Omental fat pad (tissue), 4 donors: ENCODE measurements around the gene DYDC1. TPM values are rescaled to one million over a fixed set of nuclear protein-coding genes. Genes with fewer than 3 reads are reported as not detected.

Source experiments
- ATAC-seq: fragments of 150-250 bp; one replicate; pipeline ENCODE4 v1.9.1; 2016; ENCODE audit warnings: mild to moderate bottlenecking, moderate library complexity; ENCODE audit not compliant: low FRiP score
- DNase-seq: peaks from one replicate; pipeline ENCODE4 v3.0.0-alpha.2; 2019; ENCODE audit warnings: low spot score
- total RNA-seq, 4 donors: library from RNA; depleted of rRNA; stranded (reverse); fragments of >200 nt; gene quantifications; one replicate each; pipeline ENCODE4 v1.1.0, GENCODE V29; 2016
- TF ChIP-seq, protein P1 (sequence below), 3 donors: fragments of 450-650 bp; IDR thresholded peaks; one replicate each; pipeline ENCODE4 v1.5.1; 2016 to 2017; ENCODE audit warnings: antibody characterized with exemption in 3 of 3, mild to moderate bottlenecking in 3 of 3, moderate library complexity in 2 of 3

DYDC1 gene
- total RNA-seq, 4 donors from 2014 or later: not detected

DNA sequence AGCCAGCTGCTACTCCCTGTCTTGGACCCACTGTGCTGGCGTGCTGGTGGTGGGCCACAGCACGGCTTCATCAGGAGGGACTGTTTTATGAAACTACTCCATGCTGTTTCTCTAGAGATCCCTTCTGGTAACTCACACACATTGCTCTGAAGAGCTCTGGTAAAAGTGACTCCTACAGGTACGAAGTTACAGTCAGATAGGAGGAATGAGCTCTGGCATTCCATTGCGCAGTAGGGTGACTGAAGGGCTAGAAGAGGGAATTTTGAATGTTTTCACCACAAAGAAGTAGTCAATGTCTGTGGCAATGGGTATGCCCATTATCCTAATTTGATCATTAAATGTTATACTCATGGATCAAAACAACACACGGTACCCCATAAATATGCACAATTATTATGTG, 67.7 kb downstream of the DYDC1 start:
- TF ChIP-seq, protein P1, sequence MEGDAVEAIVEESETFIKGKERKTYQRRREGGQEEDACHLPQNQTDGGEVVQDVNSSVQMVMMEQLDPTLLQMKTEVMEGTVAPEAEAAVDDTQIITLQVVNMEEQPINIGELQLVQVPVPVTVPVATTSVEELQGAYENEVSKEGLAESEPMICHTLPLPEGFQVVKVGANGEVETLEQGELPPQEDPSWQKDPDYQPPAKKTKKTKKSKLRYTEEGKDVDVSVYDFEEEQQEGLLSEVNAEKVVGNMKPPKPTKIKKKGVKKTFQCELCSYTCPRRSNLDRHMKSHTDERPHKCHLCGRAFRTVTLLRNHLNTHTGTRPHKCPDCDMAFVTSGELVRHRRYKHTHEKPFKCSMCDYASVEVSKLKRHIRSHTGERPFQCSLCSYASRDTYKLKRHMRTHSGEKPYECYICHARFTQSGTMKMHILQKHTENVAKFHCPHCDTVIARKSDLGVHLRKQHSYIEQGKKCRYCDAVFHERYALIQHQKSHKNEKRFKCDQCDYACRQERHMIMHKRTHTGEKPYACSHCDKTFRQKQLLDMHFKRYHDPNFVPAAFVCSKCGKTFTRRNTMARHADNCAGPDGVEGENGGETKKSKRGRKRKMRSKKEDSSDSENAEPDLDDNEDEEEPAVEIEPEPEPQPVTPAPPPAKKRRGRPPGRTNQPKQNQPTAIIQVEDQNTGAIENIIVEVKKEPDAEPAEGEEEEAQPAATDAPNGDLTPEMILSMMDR (IDR thresholded peaks at IDR 0.05): no peak
- ATAC-seq (no peak), DNase-seq (no peak)

Other genes starting within 250 kb of the DYDC1 start
- 100 to 1,000 TPM in 1 of 4 donors, 10 to 100 TPM in 3; 18.0 to 116 (median 20.8) TPM for gene PLAC9, start 224.0 kb downstream of the DYDC1 start, total RNA-seq
- gene ANXA11, start 151.2 kb downstream of the DYDC1 start, total RNA-seq: 100 to 1,000 TPM; 103 to 148 (median 121) TPM
- not detected for gene MAT1A, start 67.1 kb downstream of the DYDC1 start, total RNA-seq
- gene DYDC2, start within 50 bp of the DYDC1 start, total RNA-seq: not detected
- gene PRXL2A, start 51.8 kb upstream of the DYDC1 start, total RNA-seq: 100 to 1,000 TPM; 218 to 456 (median 415) TPM
- 100 to 1,000 TPM in 2 of 4 donors, 10 to 100 TPM in 2; 42.4 to 114 (median 91.6) TPM for gene TSPAN14, start 97.6 kb upstream of the DYDC1 start, total RNA-seq
- gene SH2D4B, start 181.1 kb upstream of the DYDC1 start, total RNA-seq: under 1 TPM in 1 of 4 donors, not detected in 3; 0.13 TPM